HUES6 (cell line): ENCODE data around the gene CETN2.

Experiments
- H3K27ac ChIP-seq: 2 replicates; pipeline ENCODE4 v1.7.0; 2013; ENCODE audit warnings: low read depth, mild to moderate bottlenecking, low read length, inconsistent platforms
- H3K27me3 ChIP-seq: 2 replicates; pipeline ENCODE4 v1.6.1; 2013; ENCODE audit warnings: low read length; ENCODE audit not compliant: control insufficient read depth, insufficient read depth
- H3K36me3 ChIP-seq: 2 replicates; pipeline ENCODE4 v1.6.1; 2013; ENCODE audit warnings: low read length; ENCODE audit not compliant: control insufficient read depth, insufficient read depth
- H3K4me1 ChIP-seq: 2 replicates; pipeline ENCODE4 v1.6.1; 2013; ENCODE audit warnings: low read length; ENCODE audit not compliant: control insufficient read depth, insufficient read depth
- H3K4me3 ChIP-seq: 2 replicates; pipeline ENCODE4 v1.5.1; 2013; ENCODE audit warnings: low read depth, low read length
- H3K9ac ChIP-seq: one replicate; pipeline ENCODE4 v1.6.1; 2013; ENCODE audit warnings: mild to moderate bottlenecking, low read length
- H3K9me3 ChIP-seq: 2 replicates; pipeline ENCODE4 v1.6.1; 2013; ENCODE audit warnings: low read depth, low read length; ENCODE audit not compliant: control insufficient read depth, insufficient read depth

CETN2 gene

DNA sequence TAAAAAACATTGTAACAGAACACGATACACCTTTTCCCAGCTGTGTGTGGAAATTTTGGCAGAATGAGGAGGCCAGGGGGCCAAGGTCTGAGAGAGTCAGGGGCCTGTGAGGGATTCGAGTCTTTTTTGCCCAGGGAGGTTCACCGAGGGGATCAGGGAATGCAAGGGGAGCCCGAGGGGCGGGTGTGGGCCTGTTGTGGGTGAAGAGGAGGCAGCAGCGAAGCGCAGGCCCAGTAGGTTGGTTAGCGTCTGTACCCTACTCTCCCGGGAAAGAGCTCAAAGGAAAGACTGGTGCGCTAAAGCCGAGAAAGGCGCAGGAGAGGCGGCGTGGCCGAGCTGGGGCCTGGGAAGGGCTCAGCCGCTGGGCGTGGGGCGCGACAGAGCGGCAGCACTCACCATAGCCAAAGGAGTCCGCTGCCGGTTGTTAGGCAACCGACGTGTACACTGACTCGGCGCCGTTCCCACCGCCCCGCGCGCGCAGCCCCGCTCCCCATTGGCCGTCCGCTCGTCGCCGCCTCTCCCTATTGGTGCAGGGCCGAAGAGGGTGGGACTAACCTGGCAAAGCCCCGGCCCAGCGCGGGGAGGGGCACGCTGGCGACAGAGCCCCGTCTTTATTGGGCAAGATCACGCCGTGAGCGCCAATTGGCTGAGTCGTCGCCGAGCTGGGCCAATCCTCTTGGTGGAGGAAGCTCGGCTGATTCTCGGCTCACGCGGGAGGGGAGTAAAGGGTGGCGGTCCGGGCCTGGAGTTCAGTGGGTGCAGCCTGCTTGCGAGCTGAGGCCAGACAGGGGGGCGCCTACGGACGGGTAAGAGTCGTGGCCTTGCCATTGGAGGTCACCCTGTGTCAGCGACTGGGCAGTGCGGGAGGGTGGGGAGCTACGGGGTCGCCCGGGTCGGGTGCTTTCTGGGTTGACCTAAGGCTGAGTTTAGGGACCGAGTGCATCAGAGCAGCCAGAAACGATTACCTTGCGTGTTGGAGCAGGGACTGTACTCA is at the start of gene CETN2, which contains the start of gene NSDHL:
TSS of gene CETN2 (minus strand) at position 446 of the 994 bp plus-strand sequence. CDS start at position 399, 47 bp downstream.
TSS of gene NSDHL (plus strand) at position 752 of the 994 bp plus-strand sequence. CDS start 15,262 bp downstream, outside the sequence.
- Histone ChIP-seq H3K4me1 (0 out of 2 replicates have a peak, but pooled peaks cover 9% of the 10 kb centered on the region), H3K4me3 (peak within 1 kb of the TSS; percentile 81), H3K9me3 (peaks cover 13% of the 10 kb centered on the region; the same call in 1 of the 2 replicates), H3K9ac (peak within 1 kb of the TSS; percentile 79), H3K27me3 (no peaks in the 10 kb centered on the region), H3K27ac (no peak within 1 kb of the TSS), H3K36me3 (peaks cover 28% of the 10 kb centered on the region)

DNA sequence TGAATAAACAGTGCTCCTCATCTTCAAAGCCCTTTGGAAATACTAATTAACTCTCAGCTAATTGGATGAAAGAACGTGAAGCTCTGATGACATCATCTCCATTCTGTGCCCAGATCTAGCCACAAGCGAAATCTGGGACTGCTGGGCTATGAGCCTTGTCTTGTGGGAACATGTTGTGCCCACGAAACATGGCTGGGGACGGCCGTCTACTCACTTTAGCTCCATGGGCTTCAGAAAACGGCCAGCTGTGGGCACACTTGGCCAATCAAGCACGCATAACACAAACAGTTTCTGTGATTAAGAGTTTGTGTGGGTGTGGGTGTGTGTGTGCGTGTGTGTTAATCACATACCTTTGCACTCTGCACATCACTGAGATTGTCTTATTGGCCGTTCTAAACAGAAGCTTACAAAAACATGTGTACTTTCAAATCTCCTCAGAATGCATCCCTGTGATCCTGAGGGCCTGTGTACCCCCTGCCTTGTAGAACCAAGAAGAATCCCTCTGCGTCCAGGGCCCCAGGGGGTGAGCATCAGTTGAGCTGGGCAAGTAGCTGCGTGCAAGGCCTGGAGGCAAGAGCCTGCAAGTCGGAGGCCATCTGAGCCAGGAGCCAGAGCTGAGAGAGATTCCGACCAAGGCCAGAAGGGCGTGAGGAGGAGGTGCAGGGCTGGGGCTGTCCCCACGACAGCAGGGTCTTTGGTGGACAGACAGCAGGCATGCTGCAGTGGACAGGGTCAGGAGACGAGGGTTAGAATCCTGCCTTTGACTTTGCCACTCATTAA is 48.6 kb upstream of the CETN2 start:
- H3K9me3 ChIP-seq, result peaks cover 39% of the 10 kb centered on the region; the same call in 1 of the 2 replicates
- H3K9ac ChIP-seq, result no peak overlapping the region
- H3K27me3 ChIP-seq, result no peaks in the 10 kb centered on the region
- H3K36me3 ChIP-seq, result no peaks in the 10 kb centered on the region
- no peak overlapping the region for H3K4me3 ChIP-seq
- H3K4me1 ChIP-seq, result peaks cover 3% of the 10 kb centered on the region; the same call in 1 of the 2 replicates
- H3K27ac ChIP-seq, result no peak overlapping the region

DNA sequence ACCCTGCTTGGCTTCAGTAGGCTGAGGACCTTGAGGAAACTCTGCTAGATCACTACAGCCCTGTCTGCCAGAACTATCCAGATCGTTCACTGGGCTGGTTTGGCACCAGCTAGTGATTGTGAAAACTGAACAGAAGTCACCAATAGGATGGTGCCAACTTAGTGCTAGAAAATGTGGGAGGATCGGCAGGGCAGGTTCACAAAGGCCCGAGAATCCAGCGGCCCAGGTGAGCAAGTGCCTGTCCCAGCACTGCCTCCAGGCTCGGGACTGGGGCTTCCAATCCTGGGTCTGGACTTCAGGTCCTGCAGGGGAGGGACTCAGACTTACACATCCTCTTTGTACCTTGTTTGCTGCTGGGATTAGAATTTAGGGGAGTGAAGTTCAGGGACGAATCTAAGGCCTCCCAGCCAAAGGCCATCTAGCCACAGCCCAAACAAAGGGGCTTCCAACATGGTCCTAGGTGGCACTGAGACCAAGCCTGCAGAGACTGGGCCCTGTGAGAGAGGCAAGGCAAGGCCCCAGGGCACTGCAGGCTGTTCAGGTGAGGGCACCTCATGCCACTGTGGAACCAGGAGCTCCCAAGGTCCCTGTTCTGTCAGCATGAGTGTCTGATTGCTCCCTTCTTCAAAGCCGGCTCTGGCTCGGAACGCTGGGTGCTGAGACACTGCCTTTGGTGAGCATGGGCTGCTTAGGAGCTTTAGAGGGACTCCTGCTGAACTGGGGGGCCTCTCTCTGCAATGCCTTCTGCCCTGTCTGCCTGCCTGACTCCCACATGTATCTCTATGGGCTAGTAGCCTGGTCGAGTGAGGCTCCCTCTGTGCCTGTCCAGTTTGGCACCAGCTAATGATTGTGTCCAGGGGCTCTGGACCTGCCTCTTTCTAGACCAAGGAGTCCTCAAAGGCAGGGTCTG is 46.6 kb upstream of the CETN2 start:
- no peak overlapping the region for H3K9ac ChIP-seq
- H3K4me1 ChIP-seq, result no peaks in the 10 kb centered on the region
- no peak overlapping the region for H3K4me3 ChIP-seq
- peaks cover 43% of the 10 kb centered on the region; the same call in 1 of the 2 replicates for H3K9me3 ChIP-seq
- no peaks in the 10 kb centered on the region for H3K36me3 ChIP-seq
- no peaks in the 10 kb centered on the region for H3K27me3 ChIP-seq
- no peak overlapping the region for H3K27ac ChIP-seq

DNA sequence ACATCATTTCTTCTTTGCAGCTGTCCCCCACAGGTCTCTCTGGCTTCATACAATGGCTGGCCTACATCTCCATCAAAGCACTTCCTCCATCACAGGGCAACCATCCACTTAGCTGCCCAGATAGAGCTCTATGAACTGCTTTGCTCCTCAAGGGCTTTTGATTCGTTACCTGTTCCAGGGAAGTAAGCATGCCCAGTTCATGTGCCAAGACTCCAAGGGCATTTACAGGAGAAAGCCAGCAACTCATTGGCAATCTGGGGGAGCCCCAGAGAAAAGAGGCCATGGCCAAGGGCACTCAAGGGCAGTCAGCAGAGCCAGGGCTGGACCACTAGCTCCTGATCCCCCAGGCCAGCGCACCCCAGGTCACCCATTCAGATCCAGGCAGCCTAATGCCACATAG is 42.8 kb upstream of the CETN2 start:
- peaks cover 45% of the 10 kb centered on the region; the same call in 1 of the 2 replicates for H3K9me3 ChIP-seq
- H3K9ac ChIP-seq, result no peak overlapping the region
- no peak overlapping the region for H3K27ac ChIP-seq
- no peak overlapping the region for H3K4me3 ChIP-seq
- no peaks in the 10 kb centered on the region for H3K27me3 ChIP-seq
- peaks cover 17% of the 10 kb centered on the region for H3K36me3 ChIP-seq
- H3K4me1 ChIP-seq, result no peaks in the 10 kb centered on the region

DNA sequence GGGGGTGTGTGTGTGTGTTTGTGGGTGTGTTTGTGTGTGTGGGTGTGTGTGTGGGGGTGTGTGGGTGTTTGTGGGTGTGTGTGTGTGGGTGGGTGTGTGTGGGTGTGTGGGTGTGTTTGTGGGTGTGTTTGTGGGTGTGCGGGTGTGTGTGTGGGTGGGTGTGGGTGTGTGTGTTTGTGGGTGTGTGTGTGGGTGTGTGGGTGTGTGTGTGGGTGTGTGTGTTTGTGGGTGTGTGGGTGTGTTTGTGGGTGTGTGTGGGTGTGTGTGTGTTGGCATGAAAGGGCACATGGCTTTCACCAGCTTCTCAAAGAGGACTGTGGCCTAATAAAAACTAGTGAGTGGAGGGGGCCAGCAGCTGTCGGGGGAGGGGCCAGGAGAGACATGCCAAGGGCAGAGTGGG is 42.0 kb upstream of the CETN2 start:
- H3K9ac ChIP-seq, result no peak overlapping the region
- peaks cover 42% of the 10 kb centered on the region; the same call in 1 of the 2 replicates for H3K9me3 ChIP-seq
- H3K4me3 ChIP-seq, result no peak overlapping the region
- H3K27ac ChIP-seq, result no peak overlapping the region
- H3K4me1 ChIP-seq, result no peaks in the 10 kb centered on the region
- peaks cover 23% of the 10 kb centered on the region for H3K36me3 ChIP-seq
- H3K27me3 ChIP-seq, result no peaks in the 10 kb centered on the region

DNA sequence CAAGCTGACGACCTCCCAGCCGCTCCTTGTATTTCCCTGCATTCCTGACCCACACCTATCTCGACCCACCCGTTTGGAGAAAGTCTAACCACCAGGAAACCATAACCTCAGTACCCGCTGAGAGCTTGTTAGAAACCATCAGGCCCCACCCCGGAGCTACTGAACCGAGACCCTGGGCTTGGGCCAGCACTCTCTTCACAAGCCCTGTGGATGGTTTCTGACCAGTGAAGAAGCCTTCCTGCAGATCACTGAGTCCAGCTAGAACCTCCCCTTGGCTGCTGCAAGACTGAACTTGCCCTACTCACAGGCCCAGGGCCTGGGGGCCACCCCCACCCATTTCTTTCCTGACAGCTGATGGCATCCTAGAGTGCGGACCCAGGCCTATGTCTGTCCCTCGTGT is 40.7 kb upstream of the CETN2 start:
- Histone ChIP-seq H3K4me1 (no peaks in the 10 kb centered on the region), H3K4me3 (no peak overlapping the region), H3K27ac (no peak overlapping the region), H3K9ac (no peak overlapping the region), H3K27me3 (no peaks in the 10 kb centered on the region), H3K36me3 (peaks cover 35% of the 10 kb centered on the region), H3K9me3 (peaks cover 40% of the 10 kb centered on the region; the same call in 1 of the 2 replicates)

DNA sequence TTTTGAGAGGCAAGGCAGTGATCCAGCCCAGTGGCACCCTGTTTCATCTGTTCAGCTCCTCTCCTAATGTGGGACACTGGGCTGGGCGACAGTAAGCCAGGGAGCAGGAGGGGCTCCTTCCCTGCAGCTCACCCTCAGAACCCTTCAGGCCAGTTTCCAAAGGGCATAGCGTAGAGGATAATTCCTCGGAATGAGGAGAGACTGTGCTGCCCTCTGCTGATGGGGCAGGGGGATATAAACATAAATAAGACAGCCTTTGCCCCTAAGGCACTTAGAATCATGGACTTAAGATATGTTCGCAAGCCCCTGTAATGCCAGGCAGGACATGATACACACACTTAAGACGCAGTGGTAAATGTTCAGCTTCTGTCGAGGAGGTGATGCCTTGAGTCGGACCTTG is 39.4 kb upstream of the CETN2 start:
- H3K4me3 ChIP-seq, result no peak overlapping the region
- no peak overlapping the region for H3K9ac ChIP-seq
- no peaks in the 10 kb centered on the region for H3K27me3 ChIP-seq
- H3K4me1 ChIP-seq, result no peaks in the 10 kb centered on the region
- peaks cover 47% of the 10 kb centered on the region for H3K36me3 ChIP-seq
- H3K9me3 ChIP-seq, result peaks cover 38% of the 10 kb centered on the region; the same call in 1 of the 2 replicates
- no peak overlapping the region for H3K27ac ChIP-seq

DNA sequence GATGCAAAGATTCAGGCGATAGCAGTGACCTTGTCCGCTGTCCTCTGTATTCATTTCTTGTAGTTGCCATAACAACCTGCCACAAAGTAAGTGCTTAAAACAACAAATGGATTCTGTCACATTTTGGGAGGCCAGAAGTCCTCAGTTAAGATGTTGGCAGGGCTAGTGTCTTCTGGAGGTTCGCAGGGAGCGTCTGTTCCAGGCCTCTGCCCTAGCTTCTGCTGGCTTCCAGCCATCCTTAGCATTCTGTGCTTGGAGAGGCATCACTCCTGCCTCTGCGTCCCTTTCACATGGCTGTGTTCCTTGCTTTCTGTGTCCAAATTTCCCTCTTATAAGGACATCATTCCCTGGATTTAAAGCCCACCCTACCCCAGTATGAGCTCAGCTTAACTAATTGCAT is 35.8 kb upstream of the CETN2 start:
- H3K36me3 ChIP-seq, result peaks cover 74% of the 10 kb centered on the region

DNA sequence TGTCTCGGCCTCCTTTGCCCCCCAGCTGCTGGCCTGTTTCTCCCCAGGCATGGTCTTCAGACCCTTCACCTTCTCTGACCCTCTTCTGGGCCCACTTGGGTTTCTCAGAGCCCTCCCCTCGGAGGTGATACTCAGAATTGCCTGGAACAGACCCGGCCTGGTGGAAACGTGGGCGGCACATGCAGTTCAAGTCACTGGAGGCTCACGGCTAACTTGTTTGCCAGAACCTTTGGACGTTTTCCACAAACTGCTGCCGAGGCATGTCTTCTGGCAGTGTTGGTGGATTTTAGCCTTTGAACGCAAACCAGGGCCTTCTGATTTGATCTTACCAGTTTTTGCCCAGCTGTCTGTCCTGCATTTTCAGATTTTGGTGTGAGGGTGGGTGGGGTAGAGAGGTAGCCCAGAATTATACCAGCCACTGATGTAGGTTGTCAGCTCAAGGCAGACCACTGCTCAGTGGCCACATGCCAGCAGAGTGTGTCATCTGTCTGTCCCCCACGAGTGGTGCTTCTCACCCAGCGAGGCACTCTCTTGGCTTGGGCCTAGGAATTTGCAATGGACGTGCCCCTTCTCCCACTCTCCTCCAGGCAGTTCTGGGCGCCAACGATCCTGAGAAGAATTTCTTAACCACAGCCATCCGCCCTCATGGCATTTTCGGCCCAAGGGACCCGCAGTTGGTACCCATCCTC is 34.8 kb upstream of the CETN2 start:
- H3K36me3 ChIP-seq, result peaks cover 73% of the 10 kb centered on the region
- H3K4me3 ChIP-seq, result no peak overlapping the region

More for the DNA sequence above, 35.8 kb upstream of the CETN2 start:
- no peak overlapping the region for H3K9ac ChIP-seq
- no peaks in the 10 kb centered on the region for H3K27me3 ChIP-seq
- no peak overlapping the region for H3K27ac ChIP-seq
- peaks cover 31% of the 10 kb centered on the region; the same call in 1 of the 2 replicates for H3K9me3 ChIP-seq
- no peak overlapping the region for H3K4me3 ChIP-seq
- H3K4me1 ChIP-seq, result no peaks in the 10 kb centered on the region

More for the DNA sequence above, 34.8 kb upstream of the CETN2 start:
- peaks cover 30% of the 10 kb centered on the region; the same call in 1 of the 2 replicates for H3K9me3 ChIP-seq
- no peak overlapping the region for H3K27ac ChIP-seq
- H3K27me3 ChIP-seq, result no peaks in the 10 kb centered on the region
- H3K4me1 ChIP-seq, result no peaks in the 10 kb centered on the region
- no peak overlapping the region for H3K9ac ChIP-seq
